ENCODE results near the gene ERBB4.

ERBB4 gene

GRCh38 chr2:211454679-211455078 lies 1083.9 kb downstream of the ERBB4 start:
- ATAC-seq: no peak
- TF ChIP-seq CSRNP3 (CRISPR knock-in tag; IDR thresholded peaks at IDR 0.05): no peak
- TF ChIP-seq OSR1 (CRISPR knock-in tag; IDR thresholded peaks at IDR 0.05): no peak
- TF ChIP-seq ZNF70 (CRISPR knock-in tag; IDR thresholded peaks at IDR 0.05): no peak
- TF ChIP-seq ZNF565 (CRISPR knock-in tag; conservative IDR thresholded peaks at IDR 0.05; ENCODE audit: low read depth): no peak
- no peak for TF ChIP-seq ZFP30 (CRISPR knock-in tag; IDR thresholded peaks at IDR 0.05)
- no peak for TF ChIP-seq ZNF8 (CRISPR knock-in tag; IDR thresholded peaks at IDR 0.05)
- no peak for TF ChIP-seq POU6F1 (CRISPR knock-in tag; IDR thresholded peaks at IDR 0.05; ENCODE audit: borderline replicate concordance, low read depth)
- TF ChIP-seq TSHZ2 (CRISPR knock-in tag; IDR thresholded peaks at IDR 0.05): no peak
- no peak for TF ChIP-seq TCF4 (CRISPR knock-in tag; IDR thresholded peaks at IDR 0.05; ENCODE audit: borderline replicate concordance)
- no peak for TF ChIP-seq TOX (CRISPR knock-in tag; IDR thresholded peaks at IDR 0.05; ENCODE audit: borderline replicate concordance)
- no peak for TF ChIP-seq RARB (CRISPR knock-in tag; IDR thresholded peaks at IDR 0.05)
- TF ChIP-seq SNAI2 (CRISPR knock-in tag; IDR thresholded peaks at IDR 0.05): no peak

- no peak for ATAC-seq
- TF ChIP-seq POU6F1 (CRISPR knock-in tag; IDR thresholded peaks at IDR 0.05; ENCODE audit: borderline replicate concordance, low read depth) (no peak), TSHZ2 (CRISPR knock-in tag; IDR thresholded peaks at IDR 0.05) (no peak), ZFP30 (CRISPR knock-in tag; IDR thresholded peaks at IDR 0.05) (no peak), CREB5 (CRISPR knock-in tag; IDR thresholded peaks at IDR 0.05; ENCODE audit: low read depth) (no peak), CSDC2 (CRISPR knock-in tag; IDR thresholded peaks at IDR 0.05) (no peak), ISL1 (CRISPR knock-in tag; IDR thresholded peaks at IDR 0.05) (no peak), PPARA (CRISPR knock-in tag; IDR thresholded peaks at IDR 0.05; ENCODE audit: borderline replicate concordance) (no peak)
These were observed 1085.2 kb downstream of the ERBB4 start for GRCh38 chr2:211453311-211453887.

- TF ChIP-seq GLIS3 (CRISPR knock-in tag; IDR thresholded peaks at IDR 0.05) (no peak), ZFP3 (CRISPR knock-in tag; IDR thresholded peaks at IDR 0.05) (no peak), ZNF565 (CRISPR knock-in tag; conservative IDR thresholded peaks at IDR 0.05; ENCODE audit: low read depth) (no peak), CSRNP3 (CRISPR knock-in tag; IDR thresholded peaks at IDR 0.05) (no peak), ESRRG (CRISPR knock-in tag; IDR thresholded peaks at IDR 0.05) (no peak), ARNTL (CRISPR knock-in tag; IDR thresholded peaks at IDR 0.05; ENCODE audit: borderline replicate concordance, low read depth) (no peak), OSR1 (CRISPR knock-in tag; IDR thresholded peaks at IDR 0.05) (no peak)
- no peak for ATAC-seq
These were observed 1087.0 kb downstream of the ERBB4 start for GRCh38 chr2:211451642-211452041.

Measured in SK-N-SH treated with all-trans-retinoic acid at 6 μM for 48 hours (cell line).